GM12873 (cell line): ENCODE data around the gene ATF2.

ENCODE experiments used
- TF ChIP-seq, protein P1 (sequence below): IDR thresholded peaks from 2 replicates; pipeline ENCODE4 v1.5.1; 2012; ENCODE audit warnings: low read depth, mild to moderate bottlenecking, moderate library complexity, low read length, control low read depth; ENCODE audit not compliant: insufficient read depth; ENCODE audit errors: missing control alignments

Gene ATF2

DNA sequence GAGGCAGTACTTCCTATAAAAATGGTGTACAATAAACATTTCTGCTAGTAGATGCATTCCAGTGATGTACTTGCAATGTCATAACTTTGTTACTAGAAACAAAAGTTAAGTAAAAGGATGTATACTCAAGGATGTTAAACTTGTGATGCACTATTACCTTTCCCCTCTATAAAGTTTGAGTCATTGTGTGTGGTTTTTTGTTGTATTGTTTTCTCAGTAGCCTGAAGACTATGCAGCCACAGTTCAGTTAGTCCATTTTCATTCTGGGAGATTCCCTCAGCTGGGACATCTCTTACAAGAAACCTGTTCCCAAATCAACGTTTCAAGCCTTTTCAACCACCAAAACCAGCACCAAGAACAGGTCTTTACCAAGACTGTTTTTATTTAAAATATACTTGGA, 7.9 kb upstream of the ATF2 start:
- TF ChIP-seq, protein P1, sequence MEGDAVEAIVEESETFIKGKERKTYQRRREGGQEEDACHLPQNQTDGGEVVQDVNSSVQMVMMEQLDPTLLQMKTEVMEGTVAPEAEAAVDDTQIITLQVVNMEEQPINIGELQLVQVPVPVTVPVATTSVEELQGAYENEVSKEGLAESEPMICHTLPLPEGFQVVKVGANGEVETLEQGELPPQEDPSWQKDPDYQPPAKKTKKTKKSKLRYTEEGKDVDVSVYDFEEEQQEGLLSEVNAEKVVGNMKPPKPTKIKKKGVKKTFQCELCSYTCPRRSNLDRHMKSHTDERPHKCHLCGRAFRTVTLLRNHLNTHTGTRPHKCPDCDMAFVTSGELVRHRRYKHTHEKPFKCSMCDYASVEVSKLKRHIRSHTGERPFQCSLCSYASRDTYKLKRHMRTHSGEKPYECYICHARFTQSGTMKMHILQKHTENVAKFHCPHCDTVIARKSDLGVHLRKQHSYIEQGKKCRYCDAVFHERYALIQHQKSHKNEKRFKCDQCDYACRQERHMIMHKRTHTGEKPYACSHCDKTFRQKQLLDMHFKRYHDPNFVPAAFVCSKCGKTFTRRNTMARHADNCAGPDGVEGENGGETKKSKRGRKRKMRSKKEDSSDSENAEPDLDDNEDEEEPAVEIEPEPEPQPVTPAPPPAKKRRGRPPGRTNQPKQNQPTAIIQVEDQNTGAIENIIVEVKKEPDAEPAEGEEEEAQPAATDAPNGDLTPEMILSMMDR, result no peak

DNA sequence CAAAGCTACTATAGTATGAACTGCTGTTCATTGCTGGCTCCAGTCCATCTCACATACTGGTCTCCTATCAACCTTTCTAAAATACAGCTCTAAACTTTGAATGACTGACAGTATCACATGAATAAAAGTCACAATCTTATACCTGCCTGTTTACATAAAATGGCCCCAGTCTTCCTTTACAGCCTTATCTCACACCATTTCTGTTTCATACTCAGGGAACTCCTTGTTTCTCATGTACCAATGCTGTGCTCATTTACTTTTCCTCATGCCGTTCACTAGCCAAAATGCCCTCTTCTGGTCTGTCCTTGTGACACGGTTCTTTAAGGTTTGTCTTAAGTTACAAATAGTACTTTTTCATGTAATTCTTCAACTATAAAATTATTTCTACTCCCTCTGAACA, 7.3 kb upstream of the ATF2 start:
- TF ChIP-seq, protein P1, result no peak

DNA sequence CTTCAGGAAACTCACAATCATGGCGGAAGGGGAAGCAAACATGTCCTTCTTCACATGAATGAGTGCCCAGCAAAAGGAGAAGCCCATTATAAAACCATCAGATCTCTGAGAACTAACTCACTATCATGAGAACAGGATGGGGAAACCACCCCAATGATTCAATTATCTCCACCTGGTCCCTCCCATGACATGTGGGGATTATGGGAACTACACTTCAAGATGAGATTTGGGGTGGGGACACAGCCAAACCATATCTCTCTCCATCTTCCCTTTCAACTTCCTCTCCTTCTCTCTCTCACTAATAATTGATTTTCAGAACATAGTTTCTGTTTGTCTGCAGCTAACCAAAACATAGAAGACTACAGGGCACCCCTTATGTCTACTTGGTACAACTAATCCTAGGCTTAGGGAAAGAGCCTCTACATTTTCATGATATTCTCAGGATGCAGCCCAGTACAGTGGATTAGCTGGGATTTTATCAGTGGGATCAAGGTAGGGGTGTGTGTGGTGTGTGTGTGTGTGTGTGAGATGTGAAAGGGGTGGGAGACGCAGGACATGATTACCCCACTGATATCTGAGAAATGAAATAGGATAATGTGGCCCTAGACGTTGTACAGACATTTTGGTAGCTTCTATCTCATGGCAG, 2.8 kb upstream of the ATF2 start:
- TF ChIP-seq, protein P1, result no peak

DNA sequence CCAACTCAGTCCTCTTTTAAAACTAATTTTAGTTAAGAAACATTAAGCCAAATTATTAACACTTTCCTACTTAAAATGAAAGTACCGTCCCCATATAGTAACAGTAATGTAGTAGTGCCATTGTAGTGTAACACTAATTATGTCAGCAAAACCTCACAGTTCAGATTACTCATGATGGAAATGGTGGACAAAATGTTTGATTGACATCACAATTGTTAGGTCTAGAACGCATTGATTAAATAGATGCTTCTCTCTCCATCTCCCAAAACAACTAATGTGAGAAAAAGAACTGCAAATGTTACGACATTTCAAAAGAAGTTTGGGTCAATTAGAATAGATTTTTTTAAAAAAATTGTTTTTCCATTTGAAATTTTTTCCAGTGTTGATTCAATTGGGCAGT, 1.2 kb upstream of the ATF2 start:
- TF ChIP-seq, protein P1, result no peak

DNA sequence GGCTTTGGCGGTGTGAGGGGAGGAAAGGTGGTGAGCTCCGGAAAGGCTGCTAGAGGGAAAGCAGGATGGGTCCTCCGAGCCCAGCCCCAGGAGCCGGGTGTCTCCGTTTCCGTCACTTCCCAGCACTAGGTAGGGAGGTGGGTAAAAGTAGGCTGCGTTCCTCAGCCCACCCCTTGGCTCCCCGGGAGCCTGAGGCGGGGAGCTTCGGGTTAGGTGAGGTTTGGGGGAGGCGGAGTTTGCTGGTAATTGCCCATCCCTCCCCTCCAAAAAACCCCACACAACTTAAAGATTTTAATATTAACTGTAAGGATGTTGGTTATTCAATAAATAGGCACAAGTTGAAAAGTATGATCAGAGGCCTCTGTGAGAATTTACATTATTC, 552 bp upstream of the ATF2 start:
- TF ChIP-seq, protein P1, result no peak

DNA sequence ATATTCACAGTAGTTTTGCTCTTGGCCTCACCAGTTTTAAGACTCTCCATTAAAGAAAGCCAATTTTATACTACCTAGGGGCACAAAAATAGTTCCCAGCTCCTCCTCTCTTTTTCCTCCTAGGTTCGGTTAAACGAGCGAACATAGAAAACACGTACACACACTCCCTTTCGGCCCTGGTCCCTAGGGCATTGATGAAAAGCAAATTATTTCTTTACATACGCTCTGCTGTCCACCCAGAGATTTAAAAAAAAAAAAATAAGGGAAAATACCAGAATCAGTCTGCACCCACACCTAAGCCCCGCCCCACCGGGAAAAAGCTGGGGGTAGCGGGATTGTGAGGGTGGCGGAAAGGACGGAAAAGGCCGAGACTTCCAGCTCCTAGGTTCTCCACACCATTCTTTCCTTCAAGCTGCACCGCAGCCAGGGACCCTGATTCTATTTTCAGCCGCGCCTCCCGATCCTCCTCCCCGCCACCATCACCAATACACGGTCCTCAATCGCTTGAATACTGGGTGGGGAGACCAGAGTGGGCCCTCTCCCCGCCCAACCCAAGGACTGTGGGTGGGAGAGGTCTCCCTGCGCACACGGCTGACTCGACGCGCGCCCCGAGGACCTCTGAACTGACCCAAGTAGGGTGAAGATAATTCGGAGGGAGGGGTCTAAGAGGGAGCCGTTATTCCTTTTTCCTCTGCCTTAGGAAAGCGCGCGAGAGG, 769 bp downstream of the ATF2 start:
- TF ChIP-seq, protein P1, result no peak

DNA sequence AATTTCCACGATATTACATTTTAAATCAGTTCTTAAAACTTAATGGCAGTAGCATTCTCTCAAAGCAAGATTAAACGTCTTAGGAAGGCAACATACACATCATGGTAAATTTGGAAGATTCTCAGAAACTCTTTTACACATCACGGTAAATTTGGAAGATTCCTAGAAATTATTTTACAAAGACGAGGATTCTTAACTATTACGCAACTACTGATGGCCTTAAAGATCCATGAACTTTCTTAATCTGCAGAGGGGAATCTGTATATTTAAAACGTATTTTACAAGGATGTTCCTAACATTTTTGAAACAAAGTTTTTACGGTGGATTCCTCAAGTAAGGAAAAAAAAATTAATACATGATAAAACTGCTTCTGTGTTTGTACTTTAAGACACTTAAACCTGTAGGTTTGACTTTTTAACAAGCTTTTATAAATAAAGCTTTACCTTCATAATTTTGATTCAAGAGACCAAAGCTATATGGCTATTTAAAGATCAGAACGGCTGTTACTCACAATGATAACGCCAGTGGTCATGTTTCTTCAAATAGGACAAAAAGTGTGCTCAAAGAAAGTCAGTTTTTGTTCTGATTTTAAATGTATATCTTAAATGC, 1.7 kb downstream of the ATF2 start:
- TF ChIP-seq, protein P1, result no peak
